PFSK-1 (cell line): ENCODE results near the gene DRGX.

Experiments used
- FOXP2 ChIP-seq: optimal IDR thresholded peaks from 2 replicates; pipeline ENCODE3; 2011; ENCODE audit warnings: borderline replicate concordance, control low read depth, inconsistent platforms; ENCODE audit not compliant: insufficient read depth; ENCODE audit errors: extremely low read length, extremely low read depth
- POLR2AphosphoS5 ChIP-seq: IDR thresholded peaks from 2 replicates; pipeline ENCODE4 v1.6.1; 2012; ENCODE audit warnings: low read depth, mild to moderate bottlenecking, control low read depth, low read length, moderate library complexity
- SIN3A ChIP-seq: IDR thresholded peaks from 2 replicates; pipeline ENCODE4 v1.6.1; 2012; ENCODE audit warnings: mild to moderate bottlenecking, low read length, moderate library complexity, borderline replicate concordance; ENCODE audit not compliant: insufficient read depth
- TAF1 ChIP-seq: IDR thresholded peaks from 2 replicates; pipeline ENCODE4 v1.6.1; 2012; ENCODE audit warnings: low read length, control low read depth, borderline replicate concordance; ENCODE audit not compliant: insufficient read depth
- TF ChIP-seq, protein P1 (sequence below), 2 experiments: IDR thresholded peaks; 2 replicates each; pipeline versions ENCODE4 v1.6.1 to v1.8.0; 2011 to 2012; ENCODE audit warnings: low read depth in 2 of 2, low read length in 2 of 2, control low read depth in 1 of 2, inconsistent platforms in 1 of 2, mild to moderate bottlenecking in 1 of 2, moderate library complexity in 1 of 2; ENCODE audit not compliant: insufficient read depth in 1 of 2

The DRGX gene

DNA sequence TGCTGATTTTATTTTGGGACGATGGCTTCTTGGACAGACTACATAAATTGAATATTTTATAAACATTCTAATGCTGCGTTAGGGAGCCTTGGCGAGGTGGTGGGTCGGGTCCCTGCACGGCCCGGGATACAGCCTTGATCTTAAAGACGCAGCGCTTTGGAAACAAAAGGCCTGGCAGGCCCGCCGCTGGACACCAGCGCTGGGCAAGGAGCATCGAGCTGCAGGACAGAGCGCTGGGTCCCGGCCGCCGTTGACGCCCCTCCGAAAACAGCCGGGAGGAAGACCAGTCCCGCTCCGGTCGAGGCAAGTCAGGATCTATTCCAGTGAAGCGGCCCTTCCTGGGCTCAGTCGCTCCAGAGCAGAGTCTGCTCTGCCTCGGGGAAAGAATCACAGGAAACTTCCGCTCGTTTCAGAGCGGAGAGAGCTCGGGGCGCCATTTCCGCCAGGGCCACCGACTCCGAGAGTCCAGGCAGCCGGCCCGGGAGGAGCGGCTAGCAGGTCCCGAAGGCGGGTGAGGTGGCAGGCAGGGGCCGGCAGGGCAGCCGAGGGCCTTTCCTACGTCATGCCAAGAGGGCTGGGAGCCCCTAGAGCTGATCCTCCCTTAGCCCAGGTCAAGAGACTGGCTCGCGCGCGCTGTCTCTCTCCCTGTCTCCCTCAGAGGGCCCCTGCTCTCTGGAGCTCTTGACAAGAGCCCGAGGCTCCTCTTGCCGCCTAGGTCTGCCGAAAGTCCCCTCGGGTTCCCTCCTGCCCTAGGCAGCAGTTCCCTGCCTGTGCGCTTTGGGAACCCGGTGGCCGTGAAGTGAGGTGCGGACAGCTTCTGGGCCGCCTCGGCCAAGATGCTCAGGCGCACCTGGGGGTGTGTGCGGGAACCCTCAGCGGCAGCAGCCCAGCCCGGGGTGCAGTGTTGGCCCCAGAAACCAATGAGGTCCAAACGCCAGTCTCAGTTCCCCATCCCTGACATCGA, 1.4 kb upstream of the DRGX start:
- no peak for TF ChIP-seq POLR2AphosphoS5
- TF ChIP-seq, protein P1, sequence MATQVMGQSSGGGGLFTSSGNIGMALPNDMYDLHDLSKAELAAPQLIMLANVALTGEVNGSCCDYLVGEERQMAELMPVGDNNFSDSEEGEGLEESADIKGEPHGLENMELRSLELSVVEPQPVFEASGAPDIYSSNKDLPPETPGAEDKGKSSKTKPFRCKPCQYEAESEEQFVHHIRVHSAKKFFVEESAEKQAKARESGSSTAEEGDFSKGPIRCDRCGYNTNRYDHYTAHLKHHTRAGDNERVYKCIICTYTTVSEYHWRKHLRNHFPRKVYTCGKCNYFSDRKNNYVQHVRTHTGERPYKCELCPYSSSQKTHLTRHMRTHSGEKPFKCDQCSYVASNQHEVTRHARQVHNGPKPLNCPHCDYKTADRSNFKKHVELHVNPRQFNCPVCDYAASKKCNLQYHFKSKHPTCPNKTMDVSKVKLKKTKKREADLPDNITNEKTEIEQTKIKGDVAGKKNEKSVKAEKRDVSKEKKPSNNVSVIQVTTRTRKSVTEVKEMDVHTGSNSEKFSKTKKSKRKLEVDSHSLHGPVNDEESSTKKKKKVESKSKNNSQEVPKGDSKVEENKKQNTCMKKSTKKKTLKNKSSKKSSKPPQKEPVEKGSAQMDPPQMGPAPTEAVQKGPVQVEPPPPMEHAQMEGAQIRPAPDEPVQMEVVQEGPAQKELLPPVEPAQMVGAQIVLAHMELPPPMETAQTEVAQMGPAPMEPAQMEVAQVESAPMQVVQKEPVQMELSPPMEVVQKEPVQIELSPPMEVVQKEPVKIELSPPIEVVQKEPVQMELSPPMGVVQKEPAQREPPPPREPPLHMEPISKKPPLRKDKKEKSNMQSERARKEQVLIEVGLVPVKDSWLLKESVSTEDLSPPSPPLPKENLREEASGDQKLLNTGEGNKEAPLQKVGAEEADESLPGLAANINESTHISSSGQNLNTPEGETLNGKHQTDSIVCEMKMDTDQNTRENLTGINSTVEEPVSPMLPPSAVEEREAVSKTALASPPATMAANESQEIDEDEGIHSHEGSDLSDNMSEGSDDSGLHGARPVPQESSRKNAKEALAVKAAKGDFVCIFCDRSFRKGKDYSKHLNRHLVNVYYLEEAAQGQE (IDR thresholded peaks at IDR 0.05; ENCODE audit: insufficient read depth in 1 of 2, low read depth in 2 of 2, low read length in 2 of 2): peak; percentile 4 to 9; a peak in 1 of 4 replicates

- TF ChIP-seq SIN3A: no peak
- no peak for TF ChIP-seq POLR2AphosphoS5
- TF ChIP-seq FOXP2: no peak
- no peak for TF ChIP-seq TAF1
- TF ChIP-seq, protein P1 (IDR thresholded peaks at IDR 0.05; ENCODE audit: insufficient read depth in 1 of 2, low read depth in 2 of 2, low read length in 2 of 2): no peak
Measured at GRCh38 chr10:49396666-49396999, 744 bp upstream of the DRGX start.

DNA sequence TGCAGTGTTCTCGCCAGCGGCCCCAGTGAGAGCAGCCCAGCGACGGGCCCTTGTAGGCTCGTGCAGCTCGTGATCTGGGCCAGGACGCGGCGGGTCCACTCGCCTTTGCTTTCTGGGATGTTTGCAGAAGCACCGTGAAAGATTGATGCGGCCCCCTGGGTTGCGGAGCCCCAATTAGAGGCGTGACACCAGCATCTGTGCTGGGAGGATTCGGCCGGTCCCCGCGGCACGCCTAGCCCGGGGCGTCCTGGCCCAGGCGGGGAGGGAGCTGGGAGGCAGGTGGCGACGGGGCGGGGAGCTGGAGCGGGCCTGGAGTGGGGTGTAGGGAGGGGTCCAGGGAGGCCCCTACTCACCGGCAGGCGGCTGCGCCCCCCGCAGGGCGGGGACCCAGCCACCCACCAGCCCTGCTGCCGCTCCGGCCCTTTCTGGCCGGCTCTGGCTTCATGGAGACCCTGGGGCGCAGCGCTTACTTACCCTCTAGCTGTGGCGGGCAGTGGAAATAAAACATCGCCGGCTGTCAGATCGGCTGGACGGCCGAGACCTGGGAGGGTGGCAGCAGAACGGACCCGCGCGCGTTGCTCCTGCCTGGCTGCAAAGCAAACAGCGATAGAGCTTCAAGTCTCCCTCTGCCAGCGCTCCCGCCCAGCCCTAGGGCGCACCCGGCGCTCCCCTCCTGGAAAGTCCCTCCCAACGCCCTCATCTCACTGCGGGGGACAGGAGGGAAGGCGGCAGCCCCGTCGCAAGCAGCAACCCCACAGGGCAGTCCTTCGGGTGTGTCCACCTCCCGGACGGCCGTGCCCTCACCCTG, 752 bp downstream of the DRGX start:
- TF ChIP-seq POLR2AphosphoS5 (no peak), TAF1 (no peak), FOXP2 (no peak), SIN3A (no peak)
- TF ChIP-seq, protein P1 (IDR thresholded peaks at IDR 0.05; ENCODE audit: insufficient read depth in 1 of 2, low read depth in 2 of 2, low read length in 2 of 2): no peak

- TF ChIP-seq TAF1: no peak
- TF ChIP-seq, protein P1 (IDR thresholded peaks at IDR 0.05; ENCODE audit: insufficient read depth in 1 of 2, low read depth in 2 of 2, low read length in 2 of 2): no peak
- TF ChIP-seq FOXP2: no peak
- no peak for TF ChIP-seq SIN3A
- no peak for TF ChIP-seq POLR2AphosphoS5
Measured at GRCh38 chr10:49393757-49394156, 2.1 kb downstream of the DRGX start.
